C4-2B (cell line): ENCODE results near the gene LMF2.

Experiments
- ZFX ChIP-seq: fragments of 450-650 bp; IDR thresholded peaks from 2 replicates; pipeline ENCODE4 v1.6.1; 2017
- TF ChIP-seq, protein P1 (sequence below): fragments of 450-650 bp; conservative IDR thresholded peaks from 2 replicates; pipeline ENCODE4 v1.5.1; 2017; ENCODE audit warnings: mild to moderate bottlenecking

DNA sequence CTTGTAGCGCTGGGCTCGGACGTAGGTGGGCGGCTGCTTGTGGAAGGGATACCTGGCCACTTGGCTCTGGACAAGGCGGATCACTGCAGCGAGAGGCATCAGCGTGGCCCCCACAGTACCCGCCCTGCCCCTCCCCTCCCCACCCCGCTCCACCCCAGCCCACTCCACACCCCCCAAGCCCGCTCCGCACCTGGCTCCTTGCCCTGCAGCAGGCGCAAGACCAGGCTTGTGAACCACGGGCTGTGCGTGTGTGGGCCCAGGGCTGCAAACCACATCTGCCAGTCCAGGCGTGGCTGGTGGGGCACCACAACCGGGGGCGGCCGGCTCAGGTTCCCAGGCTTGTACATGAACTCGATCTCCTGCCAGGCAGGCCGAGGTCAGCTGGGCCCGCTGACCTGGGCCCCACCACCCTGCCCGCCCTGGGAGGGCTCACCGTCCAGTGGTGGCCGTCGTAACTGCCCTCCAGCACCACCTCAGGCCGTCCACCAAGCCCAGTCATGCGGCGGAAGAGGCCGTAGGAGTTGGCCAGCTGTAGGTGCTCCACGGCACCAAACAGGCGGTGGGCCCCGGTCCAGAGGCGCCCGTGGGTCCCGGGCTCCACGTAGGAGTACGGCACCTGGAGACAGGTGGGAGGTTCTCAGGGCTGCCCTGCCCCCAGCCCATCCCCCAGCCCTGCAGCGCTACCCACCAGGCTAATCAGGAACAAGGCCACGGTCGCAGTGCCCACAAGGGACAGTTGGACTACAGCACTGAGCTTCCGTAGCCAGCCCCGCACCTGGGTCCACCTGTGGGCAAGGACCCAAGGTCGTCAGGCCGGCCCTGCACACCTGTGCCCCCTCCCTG is 2.9 kb downstream of the LMF2 start:
- TF ChIP-seq, protein P1, sequence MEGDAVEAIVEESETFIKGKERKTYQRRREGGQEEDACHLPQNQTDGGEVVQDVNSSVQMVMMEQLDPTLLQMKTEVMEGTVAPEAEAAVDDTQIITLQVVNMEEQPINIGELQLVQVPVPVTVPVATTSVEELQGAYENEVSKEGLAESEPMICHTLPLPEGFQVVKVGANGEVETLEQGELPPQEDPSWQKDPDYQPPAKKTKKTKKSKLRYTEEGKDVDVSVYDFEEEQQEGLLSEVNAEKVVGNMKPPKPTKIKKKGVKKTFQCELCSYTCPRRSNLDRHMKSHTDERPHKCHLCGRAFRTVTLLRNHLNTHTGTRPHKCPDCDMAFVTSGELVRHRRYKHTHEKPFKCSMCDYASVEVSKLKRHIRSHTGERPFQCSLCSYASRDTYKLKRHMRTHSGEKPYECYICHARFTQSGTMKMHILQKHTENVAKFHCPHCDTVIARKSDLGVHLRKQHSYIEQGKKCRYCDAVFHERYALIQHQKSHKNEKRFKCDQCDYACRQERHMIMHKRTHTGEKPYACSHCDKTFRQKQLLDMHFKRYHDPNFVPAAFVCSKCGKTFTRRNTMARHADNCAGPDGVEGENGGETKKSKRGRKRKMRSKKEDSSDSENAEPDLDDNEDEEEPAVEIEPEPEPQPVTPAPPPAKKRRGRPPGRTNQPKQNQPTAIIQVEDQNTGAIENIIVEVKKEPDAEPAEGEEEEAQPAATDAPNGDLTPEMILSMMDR: no peak
- no peak for TF ChIP-seq ZFX
